Panc1 (cell line): ENCODE data around the gene ZCCHC7. TPM values are rescaled to one million over a fixed set of nuclear protein-coding genes. Genes with fewer than 3 reads are reported as not detected.

ENCODE experiments used
- ATAC-seq: fragments of 200-7000 bp; cut with Tn5 transposase; 2 replicates; pipeline ENCODE4 v1.9.1; 2020; ENCODE audit warnings: mild to moderate bottlenecking, moderate library complexity
- BruUV-seq: library from RNA; stranded (reverse); fragments of 400-500 nt; replicated peaks from 2 replicates; lab custom pipeline; 2021; lab: Mats Ljungman, UMichigan
- CTCF ChIA-PET: fragments of 300-600 bp; sonication (Branson Sonifier 250); formaldehyde crosslinking; loops from one replicate; lab custom pipeline; 2022; ENCODE audit warnings: antibody characterized with exemption; lab: Charles Lee
- POLR2A ChIA-PET: fragments of 300-600 bp; sonication (Branson Sonifier 250); formaldehyde crosslinking; loops from one replicate; lab custom pipeline; 2022; ENCODE audit warnings: antibody characterized with exemption; lab: Charles Lee
- DNase-seq: peaks from one replicate; pipeline ENCODE4 v3.0.0-alpha.2; 2010; ENCODE audit warnings: low read depth, low spot score
- H3K27ac ChIP-seq: 2 replicates; pipeline ENCODE4 v1.5.1; 2011; ENCODE audit warnings: mild to moderate bottlenecking, low read length, inconsistent platforms
- H3K27me3 ChIP-seq: fragments of 200-500 bp; sonication (Bioruptor generic); 2 replicates; pipeline ENCODE4 v1.6.0; 2014; ENCODE audit warnings: low read length, inconsistent platforms; ENCODE audit not compliant: control insufficient read depth, insufficient read depth
- H3K36me3 ChIP-seq: fragments of 200-500 bp; sonication (Bioruptor generic); 2 replicates; pipeline ENCODE4 v1.5.1; 2014; ENCODE audit warnings: inconsistent platforms, mild to moderate bottlenecking, low read length, moderate library complexity; ENCODE audit not compliant: control insufficient read depth, insufficient read depth
- H3K4me1 ChIP-seq: 2 replicates; pipeline ENCODE4 v1.5.1; 2011; ENCODE audit warnings: inconsistent platforms, mild to moderate bottlenecking, low read length, moderate library complexity; ENCODE audit not compliant: control insufficient read depth, insufficient read depth
- H3K4me3 ChIP-seq, 2 experiments: 2 replicates each; pipeline ENCODE4 v1.5.1; 2011 to 2012; ENCODE audit warnings: low read depth in 2 of 2, low read length in 2 of 2, mild to moderate bottlenecking in 2 of 2, inconsistent platforms in 1 of 2, moderate library complexity in 1 of 2
- H3K9me3 ChIP-seq: fragments of 200-500 bp; sonication (Bioruptor generic); 2 replicates; pipeline ENCODE4 v1.5.1; 2014; ENCODE audit warnings: low read depth, mild to moderate bottlenecking, inconsistent platforms, low read length, moderate library complexity; ENCODE audit not compliant: control insufficient read depth, insufficient read depth
- CTCF ChIP-seq: fragments of 450-650 bp; IDR thresholded peaks from 2 replicates; pipeline ENCODE4 v1.5.1; 2017; ENCODE audit warnings: mild to moderate bottlenecking
- POLR2AphosphoS5 ChIP-seq: IDR thresholded peaks from 2 replicates; pipeline ENCODE4 v1.6.1; 2012; ENCODE audit warnings: mild to moderate bottlenecking, low read depth, low read length, moderate library complexity
- REST ChIP-seq, 2 experiments: IDR thresholded peaks; 2 replicates each; pipeline ENCODE4 v1.6.1; 2011 to 2012; ENCODE audit warnings: low read depth in 2 of 2, control low read depth in 1 of 2, low read length in 1 of 2, mild to moderate bottlenecking in 1 of 2, moderate library complexity in 1 of 2; ENCODE audit not compliant: insufficient read depth in 1 of 2
- SIN3A ChIP-seq: IDR thresholded peaks from 2 replicates; pipeline ENCODE4 v1.6.1; 2012; ENCODE audit warnings: low read depth, mild to moderate bottlenecking, low read length, moderate library complexity, borderline replicate concordance; ENCODE audit not compliant: insufficient read depth
- TCF7L2 ChIP-seq: IDR thresholded peaks from 2 replicates; pipeline ENCODE4 v1.6.1; 2011; ENCODE audit warnings: mild to moderate bottlenecking, low read depth, low read length, inconsistent platforms
- in situ Hi-C: cut with HindIII; loops from 2 replicates; pipeline ENCODE4 v1.10.0; 2016; ENCODE audit warnings: low sequenced_read_pairs, low pct_unique_long_range_greater_than_20kb
- intact Hi-C: fragments of 100-400 bp; cut with micrococcal nuclease; formaldehyde crosslinking; loops from one replicate; pipeline ENCODE4 v1.10.0; 2022; ENCODE audit not compliant: unreplicated experiment
- total RNA-seq: library from RNA; stranded (reverse); gene quantifications from one replicate; pipeline ENCODE4 v1.2.1, GENCODE V29; 2021; ENCODE audit not compliant: unreplicated experiment

The ZCCHC7 gene
- total RNA-seq, 1 experiment from 2014 or later, result 43.7 TPM

- H3K27ac ChIP-seq, result no peak overlapping the region
- CTCF ChIA-PET, result no interaction called here
- no peaks in the 10 kb centered on the region for H3K36me3 ChIP-seq
- POLR2A ChIA-PET, result interaction anchor here (1.2 kb wide), 1 partner anchor 17 kb away, joined by 3 read pairs; no protein-coding TSS in a partner anchor
- H3K4me3 ChIP-seq, result no peak overlapping the region
- H3K9me3 ChIP-seq, result no peaks in the 10 kb centered on the region
- no TSS peak for BruUV-seq
- peaks cover 18% of the 10 kb centered on the region for H3K4me1 ChIP-seq
- intact Hi-C loops, result no loop called here
- in situ Hi-C loops, result no loop called here
- H3K27me3 ChIP-seq, result no peaks in the 10 kb centered on the region
- 0 out of 2 replicates have a peak, but pooled peaks have one; percentile 31 for ATAC-seq
- no peak for DNase-seq
- TF ChIP-seq TCF7L2 (no peak), POLR2AphosphoS5 (no peak), REST (IDR thresholded peaks at IDR 0.05; ENCODE audit: insufficient read depth in 1 of 2, low read depth in 2 of 2, low read length in 1 of 2) (no peak), SIN3A (no peak), CTCF (no peak)
Measured at GRCh38 chr9:37281541-37281940, 161.2 kb downstream of the ZCCHC7 start.

GRCh38 chr9:37283730-37284325 lies 163.5 kb downstream of the ZCCHC7 start:
- H3K9me3 ChIP-seq, result no peaks in the 10 kb centered on the region
- ChIA-PET POLR2A (interaction anchor here (0.7 kb wide), 1 partner anchor 555 kb away, joined by 3 read pairs; no protein-coding TSS in a partner anchor), CTCF (interaction anchor here (0.5 to 0.7 kb wide), 3 partner anchors 85 to 356 kb away, joined by 3 to 5 read pairs (median 3); no protein-coding TSS in a partner anchor)
- in situ Hi-C loops, result no loop called here
- ATAC-seq, result peak; percentile 81
- peaks cover 18% of the 10 kb centered on the region for H3K4me1 ChIP-seq
- intact Hi-C loops, result no loop called here
- BruUV-seq, result TSS peak; percentile 29
- TF ChIP-seq TCF7L2 (no peak), CTCF (no peak), POLR2AphosphoS5 (no peak), REST (IDR thresholded peaks at IDR 0.05; ENCODE audit: insufficient read depth in 1 of 2, low read depth in 2 of 2, low read length in 1 of 2) (no peak), SIN3A (no peak)
- no peaks in the 10 kb centered on the region for H3K27me3 ChIP-seq
- peak overlapping the region; percentile 12; the same call in 1 of the 2 replicates for H3K27ac ChIP-seq
- peak; percentile 36 for DNase-seq
- H3K36me3 ChIP-seq, result no peaks in the 10 kb centered on the region
- H3K4me3 ChIP-seq, result no peak overlapping the region
